Mucosa of descending colon (tissue), 3 donors: ENCODE measurements around the gene FDXACB1. TPM values are rescaled to one million over a fixed set of nuclear protein-coding genes. Genes with fewer than 3 reads are reported as not detected.

Source experiments
- ATAC-seq: fragments of 200-7000 bp; cut with Tn5 transposase; one replicate; pipeline ENCODE4 v1.9.1; 2020; ENCODE audit warnings: mild to moderate bottlenecking, moderate library complexity
- DNase-seq, 3 donors: peaks; one replicate each; pipeline ENCODE4 v3.0.0-alpha.2; 2020
- H3K36me3 ChIP-seq: fragments of 200-600 bp; one replicate; pipeline ENCODE4 v1.8.0; 2021; ENCODE audit warnings: low read depth, mild to moderate bottlenecking
- H3K4me1 ChIP-seq: fragments of 200-600 bp; one replicate; pipeline ENCODE4 v1.8.0; 2021; ENCODE audit warnings: low read depth, mild to moderate bottlenecking
- H3K4me3 ChIP-seq: fragments of 200-600 bp; one replicate; pipeline ENCODE4 v1.8.0; 2021; ENCODE audit warnings: mild to moderate bottlenecking
- H3K9me3 ChIP-seq: fragments of 200-600 bp; one replicate; pipeline ENCODE4 v1.8.0; 2021; ENCODE audit warnings: mild to moderate bottlenecking
- intact Hi-C, 2 donors: fragments of 100-400 bp; cut with DNase I in 1 of 2; cut with micrococcal nuclease in 1 of 2; formaldehyde crosslinking; loops; one replicate each; pipeline versions ENCODE4 v1.11.0 to v1.11.1; 2022; cut with DNase I, micrococcal nuclease
- total RNA-seq, 3 donors: library from RNA; stranded (reverse); fragmentation: NEBNext Ultra II Directional in 2 of 3; extraction: Animal tissue kit (Norgen Biotek cat#: 25700) in 2 of 3; gene quantifications; one replicate each; pipeline versions ENCODE4 v1.2.1 to v1.2.4, GENCODE V29; 2021 to 2023
- TF ChIP-seq, protein P1 (sequence below): fragments of 200-600 bp; IDR thresholded peaks from one replicate; pipeline ENCODE4 v1.8.0; 2022; ENCODE audit warnings: antibody characterized with exemption, mild to moderate bottlenecking
- donor health status: DM: no; HTN: no; CAD: no; lungs with moderate emphysema.
- donor health status: DM: no; HTN: no; CAD: no.
- donor health status: DM: no; HTN: yes; CAD: no.

The FDXACB1 gene
- total RNA-seq, 3 donors from 2014 or later: 1.7 to 2.7 (median 2.3) TPM

DNA sequence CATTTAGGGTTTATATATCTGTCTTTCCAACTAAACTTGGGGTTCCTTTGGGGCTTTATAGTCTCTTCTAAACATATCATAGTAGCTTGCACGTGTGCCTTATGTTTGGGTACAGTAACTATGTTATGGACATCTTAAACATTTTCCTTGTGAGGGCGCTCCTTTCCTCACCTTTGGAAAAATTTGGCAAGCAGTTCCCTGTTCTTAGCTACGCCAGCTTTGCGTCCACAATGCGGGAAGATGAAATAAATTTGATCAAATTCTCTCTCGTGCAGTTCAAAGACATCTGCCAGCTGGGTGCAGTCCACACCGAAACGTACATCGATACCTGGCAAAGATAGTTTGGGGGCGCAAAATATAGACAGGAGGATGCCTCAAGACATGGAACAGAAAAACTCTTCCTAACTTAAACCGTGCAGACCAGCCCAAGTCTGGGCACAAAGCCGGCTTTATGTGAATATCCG, 548 bp downstream of the FDXACB1 start:
- peak; percentile 6 for ATAC-seq
- H3K36me3 ChIP-seq: no peaks in the 10 kb centered on the region

DNA sequence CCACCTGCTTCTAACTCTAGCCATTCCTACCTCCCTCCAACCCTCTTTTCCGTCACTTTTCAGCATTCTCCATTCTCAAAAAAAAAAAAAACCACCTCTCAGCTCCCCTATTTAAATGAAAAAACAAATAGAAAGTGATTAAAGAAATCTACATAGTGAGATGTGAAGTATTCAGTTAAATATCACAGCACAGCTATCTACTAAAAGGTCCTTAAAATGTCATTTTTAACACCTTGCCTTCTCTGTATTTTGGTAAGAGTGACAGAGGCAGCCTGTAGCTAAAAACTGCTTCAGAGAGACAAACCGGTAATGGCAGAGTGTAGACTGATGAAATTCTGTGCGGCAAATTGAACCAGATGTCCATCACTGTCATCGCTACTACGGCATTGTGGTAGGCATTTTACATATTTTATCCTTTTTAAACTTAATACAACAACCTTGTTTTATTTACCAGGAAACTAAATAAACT, 7.2 kb downstream of the FDXACB1 start:
- Histone ChIP-seq H3K4me3 (peak overlapping the region; percentile 88), H3K4me1 (peaks cover 11% of the 10 kb centered on the region), H3K9me3 (no peaks in the 10 kb centered on the region), H3K36me3 (no peaks in the 10 kb centered on the region)
- intact Hi-C loops: no loop called here
- TF ChIP-seq, protein P1, sequence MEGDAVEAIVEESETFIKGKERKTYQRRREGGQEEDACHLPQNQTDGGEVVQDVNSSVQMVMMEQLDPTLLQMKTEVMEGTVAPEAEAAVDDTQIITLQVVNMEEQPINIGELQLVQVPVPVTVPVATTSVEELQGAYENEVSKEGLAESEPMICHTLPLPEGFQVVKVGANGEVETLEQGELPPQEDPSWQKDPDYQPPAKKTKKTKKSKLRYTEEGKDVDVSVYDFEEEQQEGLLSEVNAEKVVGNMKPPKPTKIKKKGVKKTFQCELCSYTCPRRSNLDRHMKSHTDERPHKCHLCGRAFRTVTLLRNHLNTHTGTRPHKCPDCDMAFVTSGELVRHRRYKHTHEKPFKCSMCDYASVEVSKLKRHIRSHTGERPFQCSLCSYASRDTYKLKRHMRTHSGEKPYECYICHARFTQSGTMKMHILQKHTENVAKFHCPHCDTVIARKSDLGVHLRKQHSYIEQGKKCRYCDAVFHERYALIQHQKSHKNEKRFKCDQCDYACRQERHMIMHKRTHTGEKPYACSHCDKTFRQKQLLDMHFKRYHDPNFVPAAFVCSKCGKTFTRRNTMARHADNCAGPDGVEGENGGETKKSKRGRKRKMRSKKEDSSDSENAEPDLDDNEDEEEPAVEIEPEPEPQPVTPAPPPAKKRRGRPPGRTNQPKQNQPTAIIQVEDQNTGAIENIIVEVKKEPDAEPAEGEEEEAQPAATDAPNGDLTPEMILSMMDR: no peak
- no peak for ATAC-seq
- no peak for DNase-seq

More for the DNA sequence above, 548 bp downstream of the FDXACB1 start:
- intact Hi-C loops: no loop called here
- TF ChIP-seq, protein P1: no peak
- no peak for DNase-seq
- H3K9me3 ChIP-seq: no peaks in the 10 kb centered on the region
- H3K4me1 ChIP-seq: no peaks in the 10 kb centered on the region
- peak overlapping the region; percentile 10 for H3K4me3 ChIP-seq

DNA sequence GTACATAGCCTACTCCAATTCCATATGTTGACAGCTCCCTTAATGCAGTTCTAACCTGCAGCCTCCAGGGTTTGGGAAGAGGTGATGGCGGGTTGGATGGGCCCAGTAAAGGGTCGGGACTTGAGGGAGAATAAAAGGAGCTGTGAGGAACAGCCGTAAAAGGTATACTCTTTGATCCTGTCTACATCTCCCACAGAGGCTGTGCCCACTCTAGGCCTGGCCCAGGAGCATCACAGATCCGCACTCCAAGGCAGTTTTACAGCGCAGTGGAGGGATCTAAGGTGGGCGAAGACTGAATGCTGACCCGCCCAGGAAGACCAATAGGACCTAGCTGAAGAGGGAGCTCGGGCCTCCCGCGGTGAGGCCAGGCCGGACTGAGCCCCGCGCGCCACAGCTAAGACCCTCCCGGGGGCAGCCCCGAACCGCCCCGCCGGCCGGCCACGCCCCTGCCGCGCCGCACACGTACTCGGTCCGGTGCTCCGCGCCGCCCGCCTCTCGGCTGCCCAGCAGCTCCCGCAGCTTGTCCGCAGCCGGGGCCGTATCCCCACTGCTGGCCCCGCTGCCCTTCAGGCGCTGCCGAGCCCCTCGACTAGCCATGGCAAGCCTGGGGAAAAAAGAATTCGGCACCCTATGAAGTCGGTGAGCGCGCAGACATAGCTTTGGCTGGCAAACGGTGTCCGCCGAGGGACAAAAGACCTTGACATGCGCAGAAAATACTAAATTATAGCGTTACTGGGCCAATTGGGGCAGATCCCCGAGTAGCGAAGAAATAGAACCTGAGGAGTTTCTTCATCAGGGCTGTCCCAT, 7.9 kb downstream of the FDXACB1 start, which contains the start of gene ALG9:
Gene ALG9 (minus strand): TSS at position 696 of the 807 bp plus-strand sequence. CDS start 99 bp downstream, at position 597.
- no peaks in the 10 kb centered on the region for H3K36me3 ChIP-seq
- TF ChIP-seq, protein P1: no peak
- peak; percentile 92 for ATAC-seq
- peak within 1 kb of the TSS; percentile 88 for H3K4me3 ChIP-seq
- H3K4me1 ChIP-seq: peaks cover 11% of the 10 kb centered on the region
- DNase-seq: peak; percentile 83 to 92 (median 90)
- intact Hi-C loops: no loop called here
- no peaks in the 10 kb centered on the region for H3K9me3 ChIP-seq

DNA sequence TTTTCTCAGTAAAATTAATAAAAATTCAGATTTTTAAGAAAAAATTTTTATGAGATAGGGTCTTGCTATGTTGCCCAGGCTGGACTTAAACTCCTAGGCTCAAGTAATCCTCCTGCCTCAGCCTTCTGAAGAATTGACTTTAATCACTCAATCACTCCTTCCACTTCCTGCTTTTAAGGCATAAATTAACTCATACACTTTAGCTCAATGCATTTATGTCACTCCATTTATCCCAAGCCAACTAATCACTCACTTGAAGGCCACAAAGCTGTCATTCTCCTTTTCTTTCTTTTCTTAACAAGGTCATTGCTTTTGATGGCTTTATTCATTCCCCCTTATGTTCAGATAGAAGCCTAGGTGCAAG, 8.5 kb downstream of the FDXACB1 start:
- no peak overlapping the region for H3K4me3 ChIP-seq
- ATAC-seq: peak; percentile 16
- TF ChIP-seq, protein P1: no peak
- intact Hi-C loops: no loop called here
- no peak for DNase-seq
- peaks cover 11% of the 10 kb centered on the region for H3K4me1 ChIP-seq
- H3K36me3 ChIP-seq: no peaks in the 10 kb centered on the region
- H3K9me3 ChIP-seq: no peaks in the 10 kb centered on the region

DNA sequence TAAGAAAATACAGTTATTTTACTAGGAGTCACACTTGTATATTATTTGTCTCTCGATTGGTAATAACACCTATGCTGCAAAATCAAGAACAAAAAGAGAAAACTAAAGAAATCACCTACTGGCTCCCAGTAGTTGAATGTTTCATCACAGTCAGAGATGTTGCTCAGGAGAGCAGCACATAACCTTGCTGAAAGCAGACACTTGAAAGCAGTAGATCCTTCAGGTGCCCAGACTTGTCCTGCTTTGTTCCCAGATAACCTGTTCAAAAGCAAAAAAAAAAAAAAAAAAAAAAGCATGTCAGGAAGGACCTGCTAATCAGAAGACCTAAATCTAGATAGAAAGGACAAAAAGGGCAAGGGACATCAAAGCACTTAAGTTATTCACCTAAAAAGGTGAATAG, 8.9 kb downstream of the FDXACB1 start:
- ATAC-seq (no peak), DNase-seq (no peak)
- H3K36me3 ChIP-seq: no peaks in the 10 kb centered on the region
- TF ChIP-seq, protein P1: no peak
- H3K4me3 ChIP-seq: no peak overlapping the region
- intact Hi-C loops: no loop called here
- H3K4me1 ChIP-seq: peaks cover 11% of the 10 kb centered on the region
- H3K9me3 ChIP-seq: no peaks in the 10 kb centered on the region
